Measurements from ENCODE around the gene PSENEN. TPM values are rescaled to one million over a fixed set of nuclear protein-coding genes. Genes with fewer than 3 reads are reported as not detected.

PSENEN gene
- total RNA-seq, 1 experiment from 2014 or later, result 70.2 TPM

- intact Hi-C loops (cut with micrococcal nuclease; ENCODE audit: unreplicated experiment), result no loop called here
- Histone ChIP-seq H3K27me3 (replicated peaks; ENCODE audit: control insufficient read depth, insufficient read depth, low read length) (no peaks in the 10 kb centered on the region), H3K4me3 (ENCODE audit: low read depth, low read length) (no peak overlapping the region), H3K36me3 (ENCODE audit: control insufficient read depth, insufficient read depth, low read length) (no peaks in the 10 kb centered on the region), H3K9me3 (no peaks in the 10 kb centered on the region), H3K4me1 (no peaks in the 10 kb centered on the region)
- DNase-seq, result no peak
- ChIA-PET CTCF (no interaction called here), POLR2A (no interaction called here)
- Mint-ChIP-seq H3K27me3 (ENCODE audit: insufficient read depth, unreplicated experiment) (peaks cover 5% of the 10 kb centered on the region), H3K27ac (ENCODE audit: unreplicated experiment) (no peak overlapping the region), H3K4me1 (ENCODE audit: low read depth, unreplicated experiment) (no peaks in the 10 kb centered on the region), H3K4me3 (ENCODE audit: unreplicated experiment) (no peak overlapping the region), H3K9me3 (ENCODE audit: unreplicated experiment) (no peaks in the 10 kb centered on the region), H3K36me3 (ENCODE audit: insufficient read depth, unreplicated experiment) (peaks cover 5% of the 10 kb centered on the region)
- BruUV-seq (replicated peaks), result no TSS peak
- no peak for TF ChIP-seq CTCF (IDR thresholded peaks at IDR 0.05; ENCODE audit: insufficient read depth in 1 of 2, low read depth in 1 of 2, low read length in 1 of 2, severe bottlenecking in 1 of 2, unreplicated experiment in 1 of 2)
Observed at GRCh38 chr19:35791814-35792279, 46.4 kb downstream of the PSENEN start.

- no peak overlapping the region for H3K27ac Mint-ChIP-seq (ENCODE audit: unreplicated experiment)
- TF ChIP-seq CTCF (IDR thresholded peaks at IDR 0.05; ENCODE audit: insufficient read depth in 1 of 2, low read depth in 1 of 2, low read length in 1 of 2, severe bottlenecking in 1 of 2, unreplicated experiment in 1 of 2), result no peak
- Histone ChIP-seq H3K4me1 (no peaks in the 10 kb centered on the region), H3K4me3 (ENCODE audit: low read depth, low read length) (no peak overlapping the region), H3K36me3 (ENCODE audit: control insufficient read depth, insufficient read depth, low read length) (no peaks in the 10 kb centered on the region), H3K9me3 (no peaks in the 10 kb centered on the region), H3K27me3 (replicated peaks; ENCODE audit: control insufficient read depth, insufficient read depth, low read length) (no peaks in the 10 kb centered on the region)
- no peak for DNase-seq
- H3K36me3 Mint-ChIP-seq (ENCODE audit: insufficient read depth, unreplicated experiment), result peaks cover 5% of the 10 kb centered on the region
- H3K9me3 Mint-ChIP-seq (ENCODE audit: unreplicated experiment), result no peaks in the 10 kb centered on the region
- POLR2A ChIA-PET, result no interaction called here
- intact Hi-C loops (cut with micrococcal nuclease; ENCODE audit: unreplicated experiment), result no loop called here
- H3K27me3 Mint-ChIP-seq (ENCODE audit: insufficient read depth, unreplicated experiment), result peaks cover 9% of the 10 kb centered on the region
- CTCF ChIA-PET, result no interaction called here
- H3K4me1 Mint-ChIP-seq (ENCODE audit: low read depth, unreplicated experiment), result no peaks in the 10 kb centered on the region
- no TSS peak for BruUV-seq (replicated peaks)
- H3K4me3 Mint-ChIP-seq (ENCODE audit: unreplicated experiment), result no peak overlapping the region
Observed at GRCh38 chr19:35792312-35792711, 46.9 kb downstream of the PSENEN start.

GRCh38 chr19:35792888-35793287 lies 47.4 kb downstream of the PSENEN start:
- intact Hi-C loops (cut with micrococcal nuclease; ENCODE audit: unreplicated experiment), result no loop called here
- BruUV-seq (replicated peaks), result no TSS peak
- DNase-seq, result no peak
- H3K4me3 ChIP-seq (ENCODE audit: low read depth, low read length), result no peak overlapping the region
- no peaks in the 10 kb centered on the region for H3K4me1 ChIP-seq
- H3K27ac Mint-ChIP-seq (ENCODE audit: unreplicated experiment), result no peak overlapping the region
- no peaks in the 10 kb centered on the region for H3K4me1 Mint-ChIP-seq (ENCODE audit: low read depth, unreplicated experiment)
- H3K27me3 ChIP-seq (replicated peaks; ENCODE audit: control insufficient read depth, insufficient read depth, low read length), result no peaks in the 10 kb centered on the region
- H3K9me3 ChIP-seq, result no peaks in the 10 kb centered on the region
- no peaks in the 10 kb centered on the region for H3K36me3 ChIP-seq (ENCODE audit: control insufficient read depth, insufficient read depth, low read length)
- POLR2A ChIA-PET, result no interaction called here
- TF ChIP-seq CTCF (IDR thresholded peaks at IDR 0.05; ENCODE audit: insufficient read depth in 1 of 2, low read depth in 1 of 2, low read length in 1 of 2, severe bottlenecking in 1 of 2, unreplicated experiment in 1 of 2), result no peak
- H3K9me3 Mint-ChIP-seq (ENCODE audit: unreplicated experiment), result no peaks in the 10 kb centered on the region
- peaks cover 9% of the 10 kb centered on the region for H3K27me3 Mint-ChIP-seq (ENCODE audit: insufficient read depth, unreplicated experiment)
- H3K36me3 Mint-ChIP-seq (ENCODE audit: insufficient read depth, unreplicated experiment), result peaks cover 5% of the 10 kb centered on the region
- CTCF ChIA-PET, result no interaction called here
- H3K4me3 Mint-ChIP-seq (ENCODE audit: unreplicated experiment), result no peak overlapping the region
